Neural crest cell (in vitro differentiated cells): ENCODE data around the gene OR1E1. TPM values are rescaled to one million over a fixed set of nuclear protein-coding genes. Genes with fewer than 3 reads are reported as not detected.
"Not testable (repeated sequence)": the region's sequence is repeated elsewhere in the genome, so short reads cannot be mapped to it uniquely, and the experiment has no call there.

Source experiments
- DNase-seq: peaks from one replicate; pipeline ENCODE4 v3.0.0; 2021; ENCODE audit warnings: low read depth, mixed read lengths, low spot score
- H3K27ac Mint-ChIP-seq: one replicate; pipeline ENCODE4 v1.8.0; 2021; ENCODE audit warnings: mild to moderate bottlenecking, mixed read lengths; ENCODE audit not compliant: unreplicated experiment
- H3K27me3 Mint-ChIP-seq: 2 replicates; pipeline ENCODE4 v1.8.0; 2021; ENCODE audit warnings: low read depth, mild to moderate bottlenecking, mixed read lengths
- H3K36me3 Mint-ChIP-seq: 2 replicates; pipeline ENCODE4 v1.8.0; 2021; ENCODE audit warnings: low read depth, mild to moderate bottlenecking, mixed read lengths
- H3K4me1 Mint-ChIP-seq: 2 replicates; pipeline ENCODE4 v1.8.0; 2021; ENCODE audit warnings: mixed read lengths
- H3K4me3 Mint-ChIP-seq: one replicate; pipeline ENCODE4 v1.8.0; 2021; ENCODE audit warnings: mild to moderate bottlenecking, mixed read lengths
- H3K9me3 Mint-ChIP-seq: 2 replicates; pipeline ENCODE4 v1.8.0; 2021; ENCODE audit warnings: mixed read lengths
- CTCF ChIP-seq: fragments of 200-600 bp; sonication (generic); conservative IDR thresholded peaks from 2 replicates; pipeline ENCODE4 v1.5.0; 2021; ENCODE audit warnings: antibody characterized with exemption, mild to moderate bottlenecking
- total RNA-seq: library from RNA; stranded (reverse); gene quantifications from 2 replicates; pipeline ENCODE4 v1.2.1, GENCODE V29; 2021

OR1E1 gene
- total RNA-seq, 1 donor from 2014 or later = not detected

DNA sequence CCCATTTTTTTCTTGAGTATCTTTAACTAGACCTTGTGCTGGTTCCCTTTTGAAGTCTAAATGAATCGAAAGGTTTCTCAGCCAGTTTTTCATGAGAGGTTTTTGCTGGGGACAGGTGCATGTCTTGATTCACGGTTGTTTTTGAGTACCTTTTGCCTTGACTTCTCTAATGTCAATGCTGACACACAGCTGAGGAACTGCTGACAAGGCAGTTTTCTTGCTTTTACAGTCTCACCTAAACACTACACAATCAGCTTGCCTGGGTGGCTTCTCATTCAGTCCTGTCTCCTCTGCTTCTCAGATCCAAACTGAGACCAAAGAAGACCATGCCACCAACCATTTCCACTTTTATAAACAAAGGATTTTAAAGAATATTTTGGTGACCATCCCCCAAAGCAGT, 20.0 kb upstream of the OR1E1 start:
- no peaks in the 10 kb centered on the region for H3K36me3 Mint-ChIP-seq
- DNase-seq = no peak
- peaks cover 4% of the 10 kb centered on the region for H3K9me3 Mint-ChIP-seq
- no peak overlapping the region for H3K4me3 Mint-ChIP-seq
- no peak overlapping the region for H3K27ac Mint-ChIP-seq
- peaks cover 50% of the 10 kb centered on the region for H3K27me3 Mint-ChIP-seq
- no peak for TF ChIP-seq CTCF
- no peaks in the 10 kb centered on the region for H3K4me1 Mint-ChIP-seq

DNA sequence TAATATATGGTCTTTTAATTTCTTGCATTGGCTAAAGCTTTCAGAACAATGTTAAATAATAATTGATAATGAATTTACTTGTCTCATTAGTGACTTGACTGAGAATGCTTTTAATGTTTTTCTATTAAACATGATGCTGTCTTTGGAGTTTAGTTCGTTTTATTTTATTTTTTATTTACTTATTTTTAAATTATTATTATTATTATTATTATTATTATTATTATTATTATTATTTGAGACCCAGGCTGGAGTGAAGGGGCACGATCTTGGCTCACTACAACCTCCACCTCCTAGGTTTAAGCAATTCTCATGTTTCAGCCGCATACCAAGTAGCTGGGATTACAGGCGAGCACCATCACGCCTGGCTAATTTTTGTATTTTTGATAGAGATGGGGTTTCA, 17.4 kb upstream of the OR1E1 start:
- DNase-seq = no peak
- H3K4me3 Mint-ChIP-seq = no peak overlapping the region
- peaks cover 49% of the 10 kb centered on the region for H3K27me3 Mint-ChIP-seq
- peaks cover 8% of the 10 kb centered on the region for H3K9me3 Mint-ChIP-seq
- no peaks in the 10 kb centered on the region for H3K4me1 Mint-ChIP-seq
- no peak overlapping the region for H3K27ac Mint-ChIP-seq
- peaks cover 3% of the 10 kb centered on the region for H3K36me3 Mint-ChIP-seq
- no peak for TF ChIP-seq CTCF

- H3K36me3 Mint-ChIP-seq, H3K4me3 Mint-ChIP-seq, H3K27ac Mint-ChIP-seq, DNase-seq, H3K4me1 Mint-ChIP-seq: not testable (repeated sequence)
- Mint-ChIP-seq H3K9me3 (peaks cover 11% of the 10 kb centered on the region), H3K27me3 (peaks cover 33% of the 10 kb centered on the region)
Measured at GRCh38 chr17:3412216-3412615, 14.0 kb upstream of the OR1E1 start.

DNA sequence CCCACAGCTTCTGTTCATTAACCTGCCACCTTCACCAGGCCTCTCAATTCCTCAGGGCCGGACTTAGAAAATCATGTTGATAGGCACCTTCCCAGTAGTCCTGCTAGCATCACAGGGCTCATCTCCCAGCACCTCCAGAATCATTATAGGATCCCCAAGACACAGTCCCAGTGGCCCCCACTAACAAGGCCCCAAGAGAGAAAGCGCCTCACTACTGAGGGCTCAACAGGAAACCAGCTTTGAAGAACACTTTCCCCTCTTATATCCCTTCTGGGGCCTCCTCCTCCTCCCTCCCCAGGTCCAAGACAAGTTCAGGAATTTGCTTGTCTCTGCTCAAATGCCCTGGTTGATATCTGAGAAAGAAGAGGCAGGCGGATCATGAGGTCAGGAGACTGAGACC, 12.9 kb upstream of the OR1E1 start, which contains the start of gene OR3A3:
Gene OR3A3 (plus strand): TSS at position 301 of the 400 bp plus-strand sequence.
- Mint-ChIP-seq H3K9me3 (peaks cover 18% of the 10 kb centered on the region), H3K4me3 (no peak within 1 kb of the TSS), H3K36me3 (peaks cover 6% of the 10 kb centered on the region), H3K27me3 (peaks cover 30% of the 10 kb centered on the region), H3K4me1 (no peaks in the 10 kb centered on the region), H3K27ac (no peak within 1 kb of the TSS)
- DNase-seq = no peak
- TF ChIP-seq CTCF = no peak

- DNase-seq, H3K27ac Mint-ChIP-seq, H3K4me1 Mint-ChIP-seq, H3K36me3 Mint-ChIP-seq, H3K4me3 Mint-ChIP-seq: not testable (repeated sequence)
- Mint-ChIP-seq H3K9me3 (peaks cover 16% of the 10 kb centered on the region), H3K27me3 (peaks cover 52% of the 10 kb centered on the region)
Measured at GRCh38 chr17:3403856-3404255, 5.6 kb upstream of the OR1E1 start.

DNA sequence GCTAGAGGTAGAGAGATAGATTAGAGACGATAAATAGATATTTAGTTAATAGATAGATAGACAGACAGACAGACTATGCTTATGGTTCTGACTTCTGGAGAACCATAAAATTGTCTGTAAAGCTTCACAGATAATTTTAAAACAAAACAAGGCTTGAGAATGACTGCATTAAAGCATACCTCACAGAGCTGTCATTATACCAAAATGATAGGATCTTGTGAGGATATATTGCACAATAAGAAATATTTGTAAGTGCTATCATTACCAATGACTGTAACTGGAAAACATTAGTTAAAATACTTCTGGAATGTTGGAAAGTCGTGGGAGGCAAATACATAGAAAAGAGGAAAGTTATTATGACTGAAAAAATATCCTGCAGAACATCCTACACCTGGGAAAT, 3.6 kb upstream of the OR1E1 start:
- Mint-ChIP-seq H3K4me1 (no peaks in the 10 kb centered on the region), H3K4me3 (no peak overlapping the region), H3K9me3 (peaks cover 5% of the 10 kb centered on the region), H3K27me3 (peaks cover 49% of the 10 kb centered on the region), H3K36me3 (no peaks in the 10 kb centered on the region), H3K27ac (no peak overlapping the region)
- TF ChIP-seq CTCF = no peak
- DNase-seq = no peak

DNA sequence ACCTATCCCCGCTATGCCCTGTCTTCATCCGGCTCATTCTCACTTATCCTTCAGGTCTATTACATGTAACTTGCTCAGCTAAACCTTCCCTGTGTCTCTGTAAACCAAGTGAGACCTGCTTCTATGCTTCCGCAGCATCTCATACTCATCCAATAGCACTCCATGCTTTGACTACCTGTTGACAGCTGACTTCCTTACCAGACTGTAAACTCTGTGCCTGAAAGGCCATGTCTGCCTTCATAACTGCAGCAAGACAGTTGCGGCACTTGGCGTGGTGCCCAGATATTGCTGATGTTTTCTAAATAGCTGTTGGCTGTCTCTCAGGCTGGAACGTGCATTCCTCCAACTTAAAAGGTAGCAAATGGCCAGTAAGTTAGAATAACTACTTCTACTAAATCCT, 1.8 kb upstream of the OR1E1 start:
- H3K9me3 Mint-ChIP-seq = peaks cover 3% of the 10 kb centered on the region

DNA sequence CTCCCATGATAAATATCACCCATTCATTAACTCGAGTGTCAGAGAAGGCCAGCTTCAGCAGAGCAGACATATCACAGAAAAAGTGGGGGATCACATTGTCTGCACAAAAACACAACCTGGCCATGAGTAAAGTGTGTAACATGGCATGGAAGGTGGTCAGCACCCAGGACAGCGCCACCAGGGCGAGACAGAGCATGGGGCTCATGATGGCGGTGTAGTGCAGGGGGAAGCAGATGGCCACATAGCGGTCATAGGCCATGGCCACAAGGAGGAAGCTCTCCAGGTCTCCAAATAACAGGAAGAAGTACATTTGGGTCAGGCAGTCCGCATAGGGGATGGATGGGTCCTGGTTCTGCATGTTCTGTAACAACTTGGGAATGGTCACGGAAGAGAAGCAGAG, 409 bp downstream of the OR1E1 start:
- peak; percentile 5 for DNase-seq
- H3K27me3 Mint-ChIP-seq = peaks cover 40% of the 10 kb centered on the region
- H3K9me3 Mint-ChIP-seq, H3K27ac Mint-ChIP-seq, H3K36me3 Mint-ChIP-seq, H3K4me3 Mint-ChIP-seq, H3K4me1 Mint-ChIP-seq: not testable (repeated sequence)

More for the DNA sequence above, 1.8 kb upstream of the OR1E1 start:
- Mint-ChIP-seq H3K27me3 (peaks cover 49% of the 10 kb centered on the region), H3K36me3 (no peaks in the 10 kb centered on the region), H3K4me3 (no peak overlapping the region), H3K27ac (no peak overlapping the region), H3K4me1 (no peaks in the 10 kb centered on the region)
- DNase-seq = no peak
- no peak for TF ChIP-seq CTCF
